Thyroid gland (tissue), 4 donors: ENCODE measurements around the gene DLG1.

Experiments used
- CTCF ChIP-seq, 6 experiments: fragments of 200-600 bp in 3 of 6; fragments of 450-650 bp in 3 of 6; sonication (generic) in 3 of 6; IDR thresholded peaks; one replicate each; pipeline ENCODE4 v1.5.1; 2016 to 2019; ENCODE audit warnings: antibody characterized with exemption in 6 of 6, mild to moderate bottlenecking in 2 of 6, inconsistent platforms in 1 of 6, moderate library complexity in 1 of 6
- POLR2A ChIP-seq, 2 donors: fragments of 450-650 bp; IDR thresholded peaks; one replicate each; pipeline ENCODE4 v1.6.1; 2017; ENCODE audit warnings: antibody characterized with exemption in 2 of 2, mild to moderate bottlenecking in 2 of 2, moderate library complexity in 1 of 2

GRCh38 chr3:197023998-197024651, 274.3 kb downstream of the DLG1 start:
- TF ChIP-seq POLR2A (IDR thresholded peaks at IDR 0.05), result no peak
- no peak for TF ChIP-seq CTCF (IDR thresholded peaks at IDR 0.05)
